ENCODE data around the gene PMM2. TPM values are rescaled to one million over a fixed set of nuclear protein-coding genes. Genes with fewer than 3 reads are reported as not detected.

PMM2 gene
- total RNA-seq, 3 donors from 2014 or later = 46.4 to 77.9 (median 74.9) TPM

GRCh38 chr16:8878523-8878911 is 80.9 kb downstream of the PMM2 start:
- Histone ChIP-seq H3K4me1 (ENCODE audit: low read depth) (peaks cover 2% of the 10 kb centered on the region), H3K9me3 (no peaks in the 10 kb centered on the region), H3K4me3 (no peak overlapping the region), H3K36me3 (ENCODE audit: low read depth) (no peaks in the 10 kb centered on the region)
- TF ChIP-seq, protein P1, sequence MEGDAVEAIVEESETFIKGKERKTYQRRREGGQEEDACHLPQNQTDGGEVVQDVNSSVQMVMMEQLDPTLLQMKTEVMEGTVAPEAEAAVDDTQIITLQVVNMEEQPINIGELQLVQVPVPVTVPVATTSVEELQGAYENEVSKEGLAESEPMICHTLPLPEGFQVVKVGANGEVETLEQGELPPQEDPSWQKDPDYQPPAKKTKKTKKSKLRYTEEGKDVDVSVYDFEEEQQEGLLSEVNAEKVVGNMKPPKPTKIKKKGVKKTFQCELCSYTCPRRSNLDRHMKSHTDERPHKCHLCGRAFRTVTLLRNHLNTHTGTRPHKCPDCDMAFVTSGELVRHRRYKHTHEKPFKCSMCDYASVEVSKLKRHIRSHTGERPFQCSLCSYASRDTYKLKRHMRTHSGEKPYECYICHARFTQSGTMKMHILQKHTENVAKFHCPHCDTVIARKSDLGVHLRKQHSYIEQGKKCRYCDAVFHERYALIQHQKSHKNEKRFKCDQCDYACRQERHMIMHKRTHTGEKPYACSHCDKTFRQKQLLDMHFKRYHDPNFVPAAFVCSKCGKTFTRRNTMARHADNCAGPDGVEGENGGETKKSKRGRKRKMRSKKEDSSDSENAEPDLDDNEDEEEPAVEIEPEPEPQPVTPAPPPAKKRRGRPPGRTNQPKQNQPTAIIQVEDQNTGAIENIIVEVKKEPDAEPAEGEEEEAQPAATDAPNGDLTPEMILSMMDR (IDR thresholded peaks at IDR 0.05) = no peak
- intact Hi-C loops (cut with DNase I, micrococcal nuclease) = no loop called here
- ATAC-seq (peak; percentile 59), DNase-seq (peak in 1 of 3 donors; percentile 47)

DNA sequence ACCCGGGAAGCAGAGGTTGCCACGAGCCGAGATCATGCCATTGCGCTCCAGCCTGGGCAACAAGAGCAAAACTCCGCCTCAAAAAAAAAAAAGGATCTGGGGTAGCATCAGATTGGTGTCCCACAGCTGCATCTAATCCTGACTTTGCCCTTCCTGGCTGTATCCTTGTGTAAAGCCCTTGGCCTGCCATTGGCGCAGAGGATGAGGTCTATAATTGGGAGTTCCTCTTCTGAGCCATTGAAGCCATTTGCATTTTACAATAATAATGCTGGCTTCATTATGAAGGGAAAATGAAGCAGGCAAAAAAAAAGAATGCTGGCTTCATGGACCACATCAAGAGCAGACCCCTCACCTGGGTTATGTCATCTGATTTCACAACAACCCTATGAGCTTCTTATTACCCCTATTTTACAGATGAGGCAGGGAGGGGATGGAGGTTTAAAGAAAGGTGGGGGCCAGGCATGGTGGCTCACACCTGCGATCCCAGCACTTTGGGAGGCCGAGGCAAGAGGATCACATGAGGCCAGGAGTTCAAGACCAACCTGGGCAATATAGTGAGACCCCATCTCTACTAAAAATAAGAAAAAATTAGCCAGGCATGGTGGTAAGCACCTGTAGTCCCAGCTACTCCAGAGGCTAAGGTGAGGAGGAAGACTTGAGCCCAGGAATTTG is 83.3 kb downstream of the PMM2 start:
- ATAC-seq = no peak
- peaks cover 18% of the 10 kb centered on the region for H3K4me1 ChIP-seq (ENCODE audit: low read depth)
- H3K9me3 ChIP-seq = no peaks in the 10 kb centered on the region
- intact Hi-C loops (cut with DNase I, micrococcal nuclease) = loop anchor here (5.0 to 10.0 kb wide), 3 partner anchors 56 to 314 kb away; no protein-coding TSS in a partner anchor
- peak in 1 of 3 donors; percentile 15 for DNase-seq
- TF ChIP-seq, protein P1 (IDR thresholded peaks at IDR 0.05) = no peak
- no peaks in the 10 kb centered on the region for H3K36me3 ChIP-seq (ENCODE audit: low read depth)
- no peak overlapping the region for H3K4me3 ChIP-seq

DNA sequence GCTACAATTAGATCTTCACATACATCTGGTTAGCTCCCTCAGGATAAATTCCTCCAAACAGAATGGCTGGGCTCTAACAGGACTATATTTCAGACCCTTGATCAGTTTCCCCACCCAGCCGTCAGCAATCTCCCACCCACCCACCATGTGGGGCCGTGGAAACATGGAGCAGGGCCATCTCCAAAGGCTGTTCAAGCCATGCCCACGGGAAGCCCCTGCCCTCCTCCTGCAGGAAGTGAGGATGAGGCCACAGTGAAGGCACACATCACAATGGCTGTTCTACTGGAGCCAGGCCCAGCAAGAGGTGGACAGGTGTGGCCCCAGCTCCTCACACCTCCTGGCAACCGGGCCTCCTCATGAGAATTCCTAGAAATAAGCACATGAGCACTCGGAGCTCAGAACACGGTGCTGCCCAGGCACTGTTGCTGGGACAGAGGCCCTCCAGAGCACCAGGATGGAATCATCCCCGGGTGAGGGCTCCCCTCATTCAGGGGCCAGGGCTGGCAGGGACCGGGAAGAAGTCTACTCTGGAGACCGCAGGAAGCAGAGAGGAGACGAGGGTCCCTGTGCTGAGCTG is 84.5 kb downstream of the PMM2 start, which contains the start of gene LITAFD:
Gene LITAFD (plus strand): TSS at position 311 of the 577 bp plus-strand sequence. CDS start 2,005 bp downstream, outside the sequence.
- DNase-seq (peak in 1 of 3 donors; percentile 25), ATAC-seq (no peak)
- Histone ChIP-seq H3K9me3 (no peaks in the 10 kb centered on the region), H3K4me1 (ENCODE audit: low read depth) (peaks cover 24% of the 10 kb centered on the region), H3K36me3 (ENCODE audit: low read depth) (no peaks in the 10 kb centered on the region), H3K4me3 (no peak within 1 kb of the TSS)
- TF ChIP-seq, protein P1 (IDR thresholded peaks at IDR 0.05) = no peak
- intact Hi-C loops (cut with DNase I, micrococcal nuclease) = loop anchor here (5.0 to 10.0 kb wide), 3 partner anchors 57 to 315 kb away; no protein-coding TSS in a partner anchor

GRCh38 chr16:8882725-8883377 is 85.2 kb downstream of the PMM2 start:
- no peak overlapping the region for H3K4me3 ChIP-seq
- DNase-seq (peak in 1 of 3 donors; percentile 27), ATAC-seq (no peak)
- H3K36me3 ChIP-seq (ENCODE audit: low read depth) = no peaks in the 10 kb centered on the region
- TF ChIP-seq, protein P1 (IDR thresholded peaks at IDR 0.05) = no peak
- H3K9me3 ChIP-seq = no peaks in the 10 kb centered on the region
- intact Hi-C loops (cut with DNase I, micrococcal nuclease) = loop anchor here (5.0 to 10.0 kb wide), 3 partner anchors 58 to 316 kb away; no protein-coding TSS in a partner anchor
- H3K4me1 ChIP-seq (ENCODE audit: low read depth) = peaks cover 24% of the 10 kb centered on the region

GRCh38 chr16:8885674-8886592 is 88.3 kb downstream of the PMM2 start:
- TF ChIP-seq, protein P1 (IDR thresholded peaks at IDR 0.05) = no peak
- H3K9me3 ChIP-seq = no peaks in the 10 kb centered on the region
- ATAC-seq = peak; percentile 57
- no peaks in the 10 kb centered on the region for H3K36me3 ChIP-seq (ENCODE audit: low read depth)
- DNase-seq = peak in 2 of 3 donors; percentile 54 to 56
- intact Hi-C loops (cut with DNase I, micrococcal nuclease) = loop anchor here (5.0 to 10.0 kb wide), 3 partner anchors 56 to 231 kb away; no protein-coding TSS in a partner anchor
- H3K4me1 ChIP-seq (ENCODE audit: low read depth) = peaks cover 21% of the 10 kb centered on the region
- no peak overlapping the region for H3K4me3 ChIP-seq
